ENCODE measurements around the gene LRRC52.

DNA sequence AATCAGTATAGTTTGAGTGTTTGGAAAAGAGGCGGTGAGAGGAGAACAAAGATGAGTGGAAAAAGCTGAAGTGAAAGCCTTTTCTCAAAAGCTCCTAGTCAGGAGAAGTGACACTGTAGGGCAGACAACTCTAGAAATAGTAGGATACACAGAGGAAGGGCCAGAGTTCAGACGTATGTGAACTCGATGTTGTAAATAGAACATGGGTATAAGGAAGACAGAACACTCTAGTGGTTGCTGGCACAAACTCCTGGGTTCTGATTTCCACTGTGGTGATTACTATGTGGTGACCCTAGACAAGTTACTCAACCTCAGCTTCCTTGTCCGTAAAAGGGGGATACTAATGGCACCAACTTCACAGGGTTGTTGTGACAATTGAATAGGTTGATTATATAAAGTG is 57.0 kb downstream of the LRRC52 start:
- TF ChIP-seq NRF1 (conservative IDR thresholded peaks at IDR 0.05 in 1 of 2, IDR thresholded peaks at IDR 0.05 in 1 of 2) (no peak), MYNN (IDR thresholded peaks at IDR 0.05) (no peak), MYNN (CRISPR knock-in tag; IDR thresholded peaks at IDR 0.05) (no peak), GABPB1 (CRISPR knock-in tag; IDR thresholded peaks at IDR 0.05) (no peak), ARNT (IDR thresholded peaks at IDR 0.05) (no peak)
- TF ChIP-seq, protein P1, sequence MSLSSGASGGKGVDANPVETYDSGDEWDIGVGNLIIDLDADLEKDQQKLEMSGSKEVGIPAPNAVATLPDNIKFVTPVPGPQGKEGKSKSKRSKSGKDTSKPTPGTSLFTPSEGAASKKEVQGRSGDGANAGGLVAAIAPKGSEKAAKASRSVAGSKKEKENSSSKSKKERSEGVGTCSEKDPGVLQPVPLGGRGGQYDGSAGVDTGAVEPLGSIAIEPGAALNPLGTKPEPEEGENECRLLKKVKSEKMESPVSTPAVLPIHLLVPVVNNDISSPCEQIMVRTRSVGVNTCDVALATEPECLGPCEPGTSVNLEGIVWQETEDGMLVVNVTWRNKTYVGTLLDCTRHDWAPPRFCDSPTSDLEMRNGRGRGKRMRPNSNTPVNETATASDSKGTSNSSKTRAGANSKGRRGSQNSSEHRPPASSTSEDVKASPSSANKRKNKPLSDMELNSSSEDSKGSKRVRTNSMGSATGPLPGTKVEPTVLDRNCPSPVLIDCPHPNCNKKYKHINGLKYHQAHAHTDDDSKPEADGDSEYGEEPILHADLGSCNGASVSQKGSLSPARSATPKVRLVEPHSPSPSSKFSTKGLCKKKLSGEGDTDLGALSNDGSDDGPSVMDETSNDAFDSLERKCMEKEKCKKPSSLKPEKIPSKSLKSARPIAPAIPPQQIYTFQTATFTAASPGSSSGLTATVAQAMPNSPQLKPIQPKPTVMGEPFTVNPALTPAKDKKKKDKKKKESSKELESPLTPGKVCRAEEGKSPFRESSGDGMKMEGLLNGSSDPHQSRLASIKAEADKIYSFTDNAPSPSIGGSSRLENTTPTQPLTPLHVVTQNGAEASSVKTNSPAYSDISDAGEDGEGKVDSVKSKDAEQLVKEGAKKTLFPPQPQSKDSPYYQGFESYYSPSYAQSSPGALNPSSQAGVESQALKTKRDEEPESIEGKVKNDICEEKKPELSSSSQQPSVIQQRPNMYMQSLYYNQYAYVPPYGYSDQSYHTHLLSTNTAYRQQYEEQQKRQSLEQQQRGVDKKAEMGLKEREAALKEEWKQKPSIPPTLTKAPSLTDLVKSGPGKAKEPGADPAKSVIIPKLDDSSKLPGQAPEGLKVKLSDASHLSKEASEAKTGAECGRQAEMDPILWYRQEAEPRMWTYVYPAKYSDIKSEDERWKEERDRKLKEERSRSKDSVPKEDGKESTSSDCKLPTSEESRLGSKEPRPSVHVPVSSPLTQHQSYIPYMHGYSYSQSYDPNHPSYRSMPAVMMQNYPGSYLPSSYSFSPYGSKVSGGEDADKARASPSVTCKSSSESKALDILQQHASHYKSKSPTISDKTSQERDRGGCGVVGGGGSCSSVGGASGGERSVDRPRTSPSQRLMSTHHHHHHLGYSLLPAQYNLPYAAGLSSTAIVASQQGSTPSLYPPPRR (CRISPR knock-in tag; IDR thresholded peaks at IDR 0.05; ENCODE audit: borderline replicate concordance) = no peak
